Gastroesophageal sphincter (tissue), 4 donors: ENCODE measurements around the gene STXBP4. TPM values are rescaled to one million over a fixed set of nuclear protein-coding genes. Genes with fewer than 3 reads are reported as not detected.

Experiments used
- ATAC-seq: fragments of 150-250 bp; one replicate; pipeline ENCODE4 v1.9.1; 2016; ENCODE audit warnings: mild to moderate bottlenecking, moderate library complexity
- H3K27ac ChIP-seq, 4 donors: fragments of 200-600 bp; sonication (generic) in 3 of 4; 1 replicate in 3 of 4; 2 replicates in 1 of 4; pipeline ENCODE4 v1.5.1; 2016 to 2019
- H3K27me3 ChIP-seq: fragments of 200-600 bp; sonication (generic); one replicate; pipeline ENCODE4 v1.5.1; 2019
- H3K36me3 ChIP-seq, 2 donors: fragments of 200-600 bp; sonication (generic); one replicate each; pipeline ENCODE4 v1.5.1; 2019; ENCODE audit warnings: control low read depth in 1 of 2
- H3K4me1 ChIP-seq, 3 donors: fragments of 200-600 bp; sonication (generic); 1 replicate in 2 of 3; 2 replicates in 1 of 3; pipeline ENCODE4 v1.5.1; 2016 to 2019; ENCODE audit warnings: control low read depth in 2 of 3
- H3K4me3 ChIP-seq, 2 donors: fragments of 200-600 bp; sonication (generic); one replicate each; pipeline ENCODE4 v1.5.1; 2019; ENCODE audit warnings: mild to moderate bottlenecking in 1 of 2, moderate library complexity in 1 of 2
- H3K9me3 ChIP-seq, 3 donors: fragments of 200-600 bp; sonication (generic); one replicate each; pipeline ENCODE4 v1.5.1; 2017 to 2019; ENCODE audit warnings: control low read depth in 2 of 3
- EP300 ChIP-seq: sonication (generic); formaldehyde crosslinking; IDR thresholded peaks from one replicate; pipeline ENCODE4 v1.6.1; 2017; ENCODE audit warnings: antibody characterized with exemption, mild to moderate bottlenecking
- POLR2A ChIP-seq, 2 donors: fragments of 450-650 bp; IDR thresholded peaks; one replicate each; pipeline ENCODE4 v1.6.1; 2017; ENCODE audit warnings: antibody characterized with exemption in 2 of 2, mild to moderate bottlenecking in 2 of 2, moderate library complexity in 1 of 2
- POLR2AphosphoS5 ChIP-seq: sonication (generic); formaldehyde crosslinking; IDR thresholded peaks from one replicate; pipeline ENCODE4 v1.6.1; 2017; ENCODE audit warnings: antibody characterized with exemption
- WGBS, 2 donors: methylation state at CpG; one replicate each; pipeline ENCODE4 v1.1.5; 2018; ENCODE audit warnings: low coverage in 1 of 2; 5-methylcytosine and 5-hydroxymethylcytosine counted together
- total RNA-seq, 4 donors: library from RNA; depleted of rRNA; stranded (reverse); fragments of >200 nt; gene quantifications; one replicate each; pipeline ENCODE4 v1.1.0, GENCODE V29; 2016
- TF ChIP-seq, protein P1 (sequence below), 4 experiments: fragments of 200-600 bp in 2 of 4; fragments of 450-650 bp in 2 of 4; sonication (generic) in 1 of 4; IDR thresholded peaks; one replicate each; pipeline ENCODE4 v1.5.1; 2017 to 2019; ENCODE audit warnings: antibody characterized with exemption in 4 of 4, mild to moderate bottlenecking in 2 of 4, moderate library complexity in 2 of 4

STXBP4 gene
- total RNA-seq, 4 donors from 2014 or later = 12.2 to 29.7 (median 16.2) TPM

DNA sequence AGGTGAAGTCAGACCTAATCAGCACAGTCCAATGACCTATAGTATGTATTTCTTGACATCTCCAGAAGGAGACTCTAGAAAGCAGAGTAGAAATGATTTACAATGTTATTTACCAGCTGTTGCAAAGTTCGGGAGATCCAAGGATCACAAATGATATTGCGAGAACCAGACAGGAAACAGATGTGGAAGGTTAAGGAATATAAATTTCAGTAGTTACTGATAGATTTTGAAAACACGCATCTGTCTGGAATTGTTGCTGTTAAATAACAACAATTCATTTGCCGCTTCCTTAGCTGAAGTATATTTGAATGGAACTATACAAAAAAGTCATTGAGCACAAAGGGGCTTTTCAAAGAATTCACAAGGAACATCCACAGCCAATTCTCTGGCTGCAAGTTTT is 72.0 kb downstream of the STXBP4 start:
- TF ChIP-seq EP300 (no peak), POLR2A (IDR thresholded peaks at IDR 0.05) (no peak), POLR2AphosphoS5 (no peak)
- TF ChIP-seq, protein P1, sequence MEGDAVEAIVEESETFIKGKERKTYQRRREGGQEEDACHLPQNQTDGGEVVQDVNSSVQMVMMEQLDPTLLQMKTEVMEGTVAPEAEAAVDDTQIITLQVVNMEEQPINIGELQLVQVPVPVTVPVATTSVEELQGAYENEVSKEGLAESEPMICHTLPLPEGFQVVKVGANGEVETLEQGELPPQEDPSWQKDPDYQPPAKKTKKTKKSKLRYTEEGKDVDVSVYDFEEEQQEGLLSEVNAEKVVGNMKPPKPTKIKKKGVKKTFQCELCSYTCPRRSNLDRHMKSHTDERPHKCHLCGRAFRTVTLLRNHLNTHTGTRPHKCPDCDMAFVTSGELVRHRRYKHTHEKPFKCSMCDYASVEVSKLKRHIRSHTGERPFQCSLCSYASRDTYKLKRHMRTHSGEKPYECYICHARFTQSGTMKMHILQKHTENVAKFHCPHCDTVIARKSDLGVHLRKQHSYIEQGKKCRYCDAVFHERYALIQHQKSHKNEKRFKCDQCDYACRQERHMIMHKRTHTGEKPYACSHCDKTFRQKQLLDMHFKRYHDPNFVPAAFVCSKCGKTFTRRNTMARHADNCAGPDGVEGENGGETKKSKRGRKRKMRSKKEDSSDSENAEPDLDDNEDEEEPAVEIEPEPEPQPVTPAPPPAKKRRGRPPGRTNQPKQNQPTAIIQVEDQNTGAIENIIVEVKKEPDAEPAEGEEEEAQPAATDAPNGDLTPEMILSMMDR (IDR thresholded peaks at IDR 0.05) = no peak
- no peak overlapping the region for H3K4me3 ChIP-seq
- no peak for ATAC-seq
- no peaks in the 10 kb centered on the region for H3K27me3 ChIP-seq
- no peak overlapping the region for H3K27ac ChIP-seq
- 44 to 47% methylated on average over 4 of the region's 4 CpGs for WGBS, 2 donors
- no peaks in the 10 kb centered on the region for H3K9me3 ChIP-seq
- H3K36me3 ChIP-seq = peaks cover 0 to 14% of the 10 kb centered on the region in 2 donors
- H3K4me1 ChIP-seq = no peaks in the 10 kb centered on the region

DNA sequence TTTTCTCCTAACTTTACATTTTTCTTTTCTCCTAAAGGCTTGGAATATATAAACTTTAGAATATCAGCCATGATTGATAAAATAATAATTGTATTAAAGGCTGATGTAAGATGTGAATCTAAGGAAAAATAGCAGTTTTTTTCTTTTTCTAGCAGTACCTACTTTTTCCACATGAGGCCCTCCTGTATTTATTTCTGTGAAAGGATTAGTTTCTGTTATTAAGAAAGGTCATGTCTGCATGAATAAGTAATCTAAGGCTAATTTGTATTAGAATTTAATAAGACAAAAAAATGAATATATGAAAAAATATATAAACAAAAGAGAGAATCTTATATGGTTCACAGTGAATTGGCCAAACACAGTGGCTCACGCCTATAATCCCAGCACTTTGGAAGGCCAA is 85.3 kb downstream of the STXBP4 start:
- WGBS, 2 donors = 80 to 100% methylated on average over 1 of the region's 1 CpG
- Histone ChIP-seq H3K9me3 (no peaks in the 10 kb centered on the region), H3K4me1 (no peaks in the 10 kb centered on the region), H3K36me3 (peaks cover 0 to 5% of the 10 kb centered on the region in 2 donors), H3K27me3 (no peaks in the 10 kb centered on the region), H3K4me3 (no peak overlapping the region), H3K27ac (no peak overlapping the region)
- no peak for TF ChIP-seq POLR2A (IDR thresholded peaks at IDR 0.05)
- TF ChIP-seq EP300 = no peak
- TF ChIP-seq, protein P1 (IDR thresholded peaks at IDR 0.05) = peak; percentile 22 to 50 (median 29)
- TF ChIP-seq POLR2AphosphoS5 = no peak
- no peak for ATAC-seq

DNA sequence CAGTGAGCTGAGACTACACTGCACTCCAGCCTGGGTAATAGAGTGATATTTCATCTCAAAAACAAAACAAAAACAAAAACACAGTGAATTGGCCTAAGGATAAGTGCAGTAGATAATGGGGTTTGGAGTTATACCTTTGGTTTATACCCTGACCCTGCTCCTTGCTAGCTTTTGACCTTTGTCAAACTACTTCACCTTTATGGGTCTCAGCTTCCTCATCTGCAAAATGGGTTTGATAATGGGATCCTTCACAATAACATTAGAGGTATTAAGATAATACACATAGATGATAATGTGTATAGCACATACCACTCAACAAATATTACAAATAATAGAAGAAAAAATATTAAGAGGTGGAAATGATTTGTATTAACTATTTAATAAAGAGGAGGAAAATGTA is 85.9 kb downstream of the STXBP4 start:
- Histone ChIP-seq H3K27me3 (no peaks in the 10 kb centered on the region), H3K4me3 (no peak overlapping the region), H3K9me3 (no peaks in the 10 kb centered on the region), H3K27ac (no peak overlapping the region), H3K4me1 (no peaks in the 10 kb centered on the region), H3K36me3 (peaks cover 0 to 5% of the 10 kb centered on the region in 2 donors)
- TF ChIP-seq POLR2AphosphoS5 (no peak), EP300 (no peak), POLR2A (IDR thresholded peaks at IDR 0.05) (no peak)
- TF ChIP-seq, protein P1 (IDR thresholded peaks at IDR 0.05) = no peak
- ATAC-seq = no peak

DNA sequence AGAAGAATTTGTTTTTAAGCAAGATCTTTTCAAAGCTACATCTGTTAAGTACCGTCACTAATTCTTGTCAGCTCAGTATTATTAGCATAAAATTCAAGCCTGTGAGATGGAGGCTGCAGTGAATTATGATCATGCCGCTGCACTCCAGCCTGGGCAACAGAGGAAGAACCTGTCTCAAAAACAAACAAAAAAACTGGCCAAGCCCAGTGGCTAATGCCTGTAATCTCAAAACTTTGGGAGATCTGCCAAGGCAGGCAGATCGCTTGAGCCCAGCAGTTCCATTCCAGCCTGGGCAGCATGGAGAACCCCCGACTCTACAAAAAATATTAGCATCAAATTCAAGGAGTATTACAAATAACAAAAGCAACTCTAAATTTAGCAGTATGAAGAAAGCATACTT is 88.0 kb downstream of the STXBP4 start:
- Histone ChIP-seq H3K36me3 (no peaks in the 10 kb centered on the region), H3K4me3 (no peak overlapping the region), H3K27me3 (no peaks in the 10 kb centered on the region), H3K27ac (no peak overlapping the region), H3K4me1 (no peaks in the 10 kb centered on the region), H3K9me3 (no peaks in the 10 kb centered on the region)
- WGBS, 2 donors = 83 to 95% methylated on average over 4 of the region's 4 CpGs
- TF ChIP-seq EP300 (no peak), POLR2A (IDR thresholded peaks at IDR 0.05) (no peak), POLR2AphosphoS5 (no peak)
- TF ChIP-seq, protein P1 (IDR thresholded peaks at IDR 0.05) = no peak
- no peak for ATAC-seq

DNA sequence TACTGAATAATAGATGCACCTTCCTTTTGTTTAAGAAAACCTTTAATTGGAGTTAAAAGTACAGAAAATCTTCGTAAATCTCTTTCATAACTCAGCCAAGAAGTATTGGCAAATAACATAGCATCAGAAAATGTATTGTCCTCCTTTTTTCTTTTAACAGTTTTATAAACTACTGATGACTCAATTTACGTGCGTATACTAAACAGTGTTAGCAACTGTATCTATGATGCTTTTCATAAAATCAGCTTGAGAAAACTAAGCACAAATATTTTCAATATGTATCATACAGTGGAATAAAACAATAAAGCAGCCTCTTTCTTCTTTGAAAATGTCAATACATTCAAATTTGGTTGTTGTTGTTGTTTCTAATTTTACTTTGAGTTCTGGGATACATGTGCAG is 88.6 kb downstream of the STXBP4 start:
- no peaks in the 10 kb centered on the region for H3K4me1 ChIP-seq
- no peak for ATAC-seq
- TF ChIP-seq, protein P1 (IDR thresholded peaks at IDR 0.05) = no peak
- TF ChIP-seq POLR2AphosphoS5 = no peak
- no peak for TF ChIP-seq EP300
- TF ChIP-seq POLR2A (IDR thresholded peaks at IDR 0.05) = no peak
- H3K27ac ChIP-seq = no peak overlapping the region
- H3K27me3 ChIP-seq = no peaks in the 10 kb centered on the region
- no peaks in the 10 kb centered on the region for H3K9me3 ChIP-seq
- no peaks in the 10 kb centered on the region for H3K36me3 ChIP-seq
- 87 to 88% methylated on average over 3 of the region's 3 CpGs for WGBS, 2 donors
- H3K4me3 ChIP-seq = no peak overlapping the region
